T-helper 2 cell treated with Interferon-gamma antibody and Interleukin-4, amounts not matched to agents 100 ng/mL and 5 ng/mL, for 36 hours (primary cell): ENCODE data around the gene ORAI2. TPM values are rescaled to one million over a fixed set of nuclear protein-coding genes. Genes with fewer than 3 reads are reported as not detected.
"Not testable (repeated sequence)": the region's sequence is repeated elsewhere in the genome, so short reads cannot be mapped to it uniquely, and the experiment has no call there.

ENCODE experiments used
- intact Hi-C: fragments of 100-400 bp; cut with micrococcal nuclease; formaldehyde crosslinking; loops from one replicate; pipeline ENCODE4 v1.15.1; 2023
- total RNA-seq: library from RNA; stranded (reverse); gene quantifications from 2 replicates; pipeline ENCODE4 v1.2.3, GENCODE V29; 2022

Gene ORAI2
- total RNA-seq, 1 donor from 2014 or later = 66.0 TPM

GRCh38 chr7:102467581-102468477, 34.5 kb downstream of the ORAI2 start:
- intact Hi-C loops = loop anchor here (5.0 kb wide), 1 partner anchor 66 kb away; no protein-coding TSS in a partner anchor

GRCh38 chr7:102468478-102469350, 35.3 kb downstream of the ORAI2 start:
- intact Hi-C loops = loop anchor here (5.0 kb wide), 1 partner anchor 66 kb away; no protein-coding TSS in a partner anchor

- intact Hi-C loops = loop anchor here (5.0 kb wide), 1 partner anchor 67 kb away; no protein-coding TSS in a partner anchor
Observed at GRCh38 chr7:102469351-102469971, 36.1 kb downstream of the ORAI2 start.

- intact Hi-C loops = loop anchor here (5.0 kb wide), 1 partner anchor 68 kb away; no protein-coding TSS in a partner anchor
Observed at GRCh38 chr7:102469972-102470825, 36.8 kb downstream of the ORAI2 start.

GRCh38 chr7:102471791-102472125, 38.4 kb downstream of the ORAI2 start:
- intact Hi-C loops = no loop called here

GRCh38 chr7:102472126-102473041, 39.0 kb downstream of the ORAI2 start:
- intact Hi-C loops = no loop called here

GRCh38 chr7:102473271-102473991, 40.1 kb downstream of the ORAI2 start:
- intact Hi-C loops = no loop called here

- intact Hi-C loops = not testable (repeated sequence)
Observed at GRCh38 chr7:102474116-102474515, 40.7 kb downstream of the ORAI2 start.

- intact Hi-C loops = not testable (repeated sequence)
Observed at GRCh38 chr7:102474736-102475435, 41.5 kb downstream of the ORAI2 start.

GRCh38 chr7:102478314-102479208, 45.2 kb downstream of the ORAI2 start, which contains the start of gene POLR2J:
POLR2J (minus strand) TSS chr7:102478922; CDS start chr7:102478860, 62 bp downstream.
- intact Hi-C loops = not testable (repeated sequence)

- intact Hi-C loops = not testable (repeated sequence)
Observed at GRCh38 chr7:102479209-102479584, 45.8 kb downstream of the ORAI2 start.

- intact Hi-C loops = not testable (repeated sequence)
Observed at GRCh38 chr7:102479982-102480637, 46.7 kb downstream of the ORAI2 start.

- intact Hi-C loops = not testable (repeated sequence)
Observed at GRCh38 chr7:102481962-102482361, 48.6 kb downstream of the ORAI2 start.

- intact Hi-C loops = not testable (repeated sequence)
Observed at GRCh38 chr7:102484317-102484716, 50.9 kb downstream of the ORAI2 start.

- intact Hi-C loops = not testable (repeated sequence)
Observed at GRCh38 chr7:102490529-102491075, 57.2 kb downstream of the ORAI2 start.
